Measurements from ENCODE around the gene LASP1.

Gene LASP1

GRCh38 chr17:38919316-38920078 lies 49.6 kb downstream of the LASP1 start:
- no peak overlapping the region for H3K27ac ChIP-seq (replicated peaks)

GRCh38 chr17:38920374-38921291 lies 50.8 kb downstream of the LASP1 start:
- no peak for DNase-seq (ENCODE audit: low read depth in 1 of 2, low spot score in 1 of 2)
- no peak overlapping the region for H3K27ac ChIP-seq (replicated peaks)
- TF ChIP-seq REST (IDR thresholded peaks at IDR 0.05; ENCODE audit: insufficient replicate concordance, low read depth) (no peak), POLR2AphosphoS5 (IDR thresholded peaks at IDR 0.05; ENCODE audit: low read depth) (no peak), CTCF (IDR thresholded peaks at IDR 0.05; ENCODE audit: insufficient read depth, low read length) (no peak), GABPA (IDR thresholded peaks at IDR 0.05; ENCODE audit: low read depth) (no peak), SPI1 (IDR thresholded peaks at IDR 0.05; ENCODE audit: borderline replicate concordance, low read depth) (no peak)
- H3K4me3 ChIP-seq (replicated peaks; ENCODE audit: insufficient read depth, low read length): no peak overlapping the region
- H3K27me3 ChIP-seq (ENCODE audit: insufficient read depth, poor library complexity, severe bottlenecking): no peaks in the 10 kb centered on the region

More at GRCh38 chr17:38919316-38920078, 49.6 kb downstream of the LASP1 start:
- H3K27me3 ChIP-seq (ENCODE audit: insufficient read depth, poor library complexity, severe bottlenecking): no peaks in the 10 kb centered on the region
- TF ChIP-seq GABPA (IDR thresholded peaks at IDR 0.05; ENCODE audit: low read depth) (no peak), REST (IDR thresholded peaks at IDR 0.05; ENCODE audit: insufficient replicate concordance, low read depth) (no peak), POLR2AphosphoS5 (IDR thresholded peaks at IDR 0.05; ENCODE audit: low read depth) (no peak), SPI1 (IDR thresholded peaks at IDR 0.05; ENCODE audit: borderline replicate concordance, low read depth) (no peak)
- H3K4me3 ChIP-seq (replicated peaks; ENCODE audit: insufficient read depth, low read length): no peak overlapping the region
- DNase-seq (ENCODE audit: low read depth in 1 of 2, low spot score in 1 of 2): no peak

- TF ChIP-seq POLR2AphosphoS5 (IDR thresholded peaks at IDR 0.05; ENCODE audit: low read depth): no peak
- peak; percentile 52; the same call in 1 of the 2 replicates for TF ChIP-seq SPI1 (IDR thresholded peaks at IDR 0.05; ENCODE audit: borderline replicate concordance, low read depth)
- no peaks in the 10 kb centered on the region for H3K27me3 ChIP-seq (ENCODE audit: insufficient read depth, poor library complexity, severe bottlenecking)
- peak in 1 of 2 experiments; percentile 64 for DNase-seq (ENCODE audit: low read depth in 1 of 2, low spot score in 1 of 2)
- no peak overlapping the region for H3K4me3 ChIP-seq (replicated peaks; ENCODE audit: insufficient read depth, low read length)
- H3K27ac ChIP-seq (replicated peaks): no peak overlapping the region; the same call in 1 of the 2 replicates
These were observed 52.0 kb downstream of the LASP1 start for GRCh38 chr17:38921756-38922411.

GRCh38 chr17:38922538-38923297 lies 52.9 kb downstream of the LASP1 start:
- no peaks in the 10 kb centered on the region for H3K27me3 ChIP-seq (ENCODE audit: insufficient read depth, poor library complexity, severe bottlenecking)
- TF ChIP-seq CTCF (IDR thresholded peaks at IDR 0.05; ENCODE audit: insufficient read depth, low read length): no peak
- H3K27ac ChIP-seq (replicated peaks): no peak overlapping the region
- DNase-seq (ENCODE audit: low read depth in 1 of 2, low spot score in 1 of 2): no peak
- H3K4me3 ChIP-seq (replicated peaks; ENCODE audit: insufficient read depth, low read length): no peak overlapping the region
